Measurements from ENCODE around the gene UAP1.
A peak's percentile ranks its signal among the peaks of the same experiment; 100 is the strongest.

The UAP1 gene

DNA sequence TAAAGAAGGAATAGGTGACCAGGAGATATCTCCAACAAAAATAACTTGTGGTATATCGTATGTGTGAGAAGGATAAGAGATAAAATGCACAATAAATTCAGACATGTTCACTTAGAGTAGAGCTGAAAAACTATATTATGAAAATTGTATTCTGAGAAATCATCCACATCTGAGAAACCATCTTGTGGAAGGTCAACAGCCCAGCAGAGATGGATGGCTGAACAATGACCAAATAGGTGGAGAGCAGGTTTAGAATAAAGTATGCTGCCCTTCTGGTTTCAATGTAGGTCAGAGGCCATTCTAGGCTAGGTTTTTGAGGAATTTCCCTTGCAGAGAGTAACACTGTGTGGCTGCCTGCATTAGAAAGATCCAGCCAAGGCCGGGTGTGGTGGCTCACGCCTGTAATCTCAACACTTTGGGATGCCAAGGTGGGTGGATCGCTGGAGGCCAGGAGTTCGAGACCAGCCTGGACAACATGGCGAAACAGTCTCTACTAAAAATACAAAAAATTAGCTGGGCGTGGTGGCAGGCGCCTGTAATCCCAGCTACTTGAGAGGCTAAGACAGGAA lies 8.8 kb upstream of the UAP1 start:
- no peak for DNase-seq (ENCODE audit: low read depth)
- TF ChIP-seq, protein P1, sequence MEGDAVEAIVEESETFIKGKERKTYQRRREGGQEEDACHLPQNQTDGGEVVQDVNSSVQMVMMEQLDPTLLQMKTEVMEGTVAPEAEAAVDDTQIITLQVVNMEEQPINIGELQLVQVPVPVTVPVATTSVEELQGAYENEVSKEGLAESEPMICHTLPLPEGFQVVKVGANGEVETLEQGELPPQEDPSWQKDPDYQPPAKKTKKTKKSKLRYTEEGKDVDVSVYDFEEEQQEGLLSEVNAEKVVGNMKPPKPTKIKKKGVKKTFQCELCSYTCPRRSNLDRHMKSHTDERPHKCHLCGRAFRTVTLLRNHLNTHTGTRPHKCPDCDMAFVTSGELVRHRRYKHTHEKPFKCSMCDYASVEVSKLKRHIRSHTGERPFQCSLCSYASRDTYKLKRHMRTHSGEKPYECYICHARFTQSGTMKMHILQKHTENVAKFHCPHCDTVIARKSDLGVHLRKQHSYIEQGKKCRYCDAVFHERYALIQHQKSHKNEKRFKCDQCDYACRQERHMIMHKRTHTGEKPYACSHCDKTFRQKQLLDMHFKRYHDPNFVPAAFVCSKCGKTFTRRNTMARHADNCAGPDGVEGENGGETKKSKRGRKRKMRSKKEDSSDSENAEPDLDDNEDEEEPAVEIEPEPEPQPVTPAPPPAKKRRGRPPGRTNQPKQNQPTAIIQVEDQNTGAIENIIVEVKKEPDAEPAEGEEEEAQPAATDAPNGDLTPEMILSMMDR (conservative IDR thresholded peaks at IDR 0.05; ENCODE audit: low read length) = no peak
- H3K4me3 ChIP-seq (ENCODE audit: low read length) = no peak overlapping the region

DNA sequence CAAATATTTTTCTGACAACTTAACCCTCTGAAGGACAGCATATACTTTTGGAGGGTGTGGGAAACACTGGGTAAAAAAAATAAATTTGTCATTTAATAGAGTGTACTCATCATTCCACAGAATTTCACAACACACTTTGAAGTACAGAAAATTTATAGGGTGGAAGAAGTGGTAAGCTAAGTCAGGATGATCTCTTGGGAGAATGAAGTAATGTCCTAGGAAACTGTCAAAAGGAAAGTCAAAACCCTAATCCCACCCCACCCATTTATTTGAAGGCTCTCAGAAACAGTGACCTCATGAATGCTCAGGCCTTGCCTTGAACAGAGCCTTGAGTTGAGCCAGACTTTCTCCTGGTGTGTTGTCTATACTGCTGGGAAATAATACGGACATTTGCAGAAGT lies 7.3 kb upstream of the UAP1 start:
- DNase-seq (ENCODE audit: low read depth) = peak; percentile 61
- TF ChIP-seq, protein P1 (conservative IDR thresholded peaks at IDR 0.05; ENCODE audit: low read length) = no peak
- H3K4me3 ChIP-seq (ENCODE audit: low read length) = no peak overlapping the region

DNA sequence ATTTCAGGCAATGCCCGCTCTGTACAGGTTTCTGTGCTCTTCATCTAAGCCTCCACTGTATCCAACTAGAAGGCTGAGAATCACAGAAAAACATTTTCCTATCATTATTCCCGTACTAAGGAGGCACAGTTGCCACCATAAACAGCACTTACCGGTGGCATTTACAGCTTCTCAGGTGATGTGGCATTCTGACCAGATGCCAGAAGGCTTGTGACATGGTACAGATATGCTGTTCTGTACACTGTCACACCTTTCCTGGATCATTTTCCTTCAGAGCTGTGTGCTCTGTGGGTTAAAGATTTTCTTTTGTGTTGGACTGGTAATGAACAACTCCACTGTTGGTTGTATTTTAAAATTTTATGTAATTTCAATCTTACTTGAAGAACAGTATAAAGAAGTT lies 4.0 kb upstream of the UAP1 start:
- TF ChIP-seq, protein P1 (conservative IDR thresholded peaks at IDR 0.05; ENCODE audit: low read length) = no peak

DNA sequence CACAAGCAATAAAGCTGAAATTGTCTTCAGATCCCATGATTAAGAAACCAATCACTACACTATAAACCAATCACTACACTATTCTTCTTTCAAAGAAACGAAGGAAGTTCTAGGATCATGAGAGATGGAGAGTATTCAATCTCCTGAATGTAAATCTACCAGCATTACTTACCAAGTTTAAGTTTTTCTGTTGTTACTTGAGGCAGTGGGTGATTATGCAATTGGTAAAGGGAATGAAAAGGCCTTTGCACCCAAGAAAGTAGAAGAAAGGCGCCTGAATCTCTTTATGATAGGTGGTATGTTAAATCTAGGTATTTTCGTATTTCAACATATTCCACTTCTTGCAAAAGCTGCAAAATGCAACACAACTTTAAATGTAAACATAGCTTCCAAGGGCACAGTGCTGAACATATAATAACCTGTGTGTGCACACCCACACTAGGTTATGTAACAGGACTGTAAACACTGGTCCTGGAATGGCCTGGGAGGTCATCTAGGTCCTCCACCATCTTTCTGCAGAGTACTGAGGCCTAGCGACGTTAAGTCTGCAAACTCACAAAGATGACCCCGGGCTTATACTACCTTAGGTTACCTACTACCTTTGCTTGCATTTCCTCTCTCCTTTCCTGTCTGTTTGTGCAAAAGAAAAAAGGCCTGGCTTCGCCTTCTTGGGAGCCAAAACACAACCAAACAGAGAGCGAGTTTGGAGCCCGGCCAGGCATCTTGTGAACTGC lies 1.1 kb upstream of the UAP1 start:
- H3K4me3 ChIP-seq (ENCODE audit: low read length) = peak overlapping the region; percentile 70
- TF ChIP-seq, protein P1 (conservative IDR thresholded peaks at IDR 0.05; ENCODE audit: low read length) = no peak
- DNase-seq (ENCODE audit: low read depth) = no peak

More for the DNA sequence above, 4.0 kb upstream of the UAP1 start:
- no peak for DNase-seq (ENCODE audit: low read depth)
- no peak overlapping the region for H3K4me3 ChIP-seq (ENCODE audit: low read length)

DNA sequence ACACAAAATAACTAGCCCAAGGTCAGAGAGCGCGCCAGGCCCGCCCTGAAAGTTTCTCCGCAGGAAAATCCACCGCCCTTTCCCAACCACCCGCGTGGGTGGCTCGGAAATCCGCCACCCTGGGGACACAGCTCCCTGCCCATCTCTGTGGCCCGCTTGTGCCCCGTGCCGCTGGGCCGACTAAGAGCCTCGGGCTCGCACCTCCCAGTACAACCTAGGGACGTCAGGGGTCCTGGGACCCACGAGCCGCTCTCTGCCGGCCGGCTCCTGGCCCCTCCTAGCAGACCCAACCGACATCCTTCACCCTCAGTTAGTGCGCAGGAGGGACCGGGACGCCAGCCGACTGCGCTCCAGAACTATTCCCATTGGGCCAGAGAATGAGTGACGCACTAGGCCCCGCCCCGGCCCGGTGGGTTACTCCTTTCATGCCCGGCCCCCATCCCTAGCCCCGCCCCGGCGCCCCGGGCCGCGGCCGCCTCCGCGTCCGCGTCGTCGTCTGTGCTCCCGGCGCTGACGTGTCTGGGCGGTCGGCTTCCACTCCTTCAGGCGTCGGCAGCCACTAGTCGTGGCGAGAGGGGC lies 396 bp upstream of the UAP1 start:
- TF ChIP-seq, protein P1 (conservative IDR thresholded peaks at IDR 0.05; ENCODE audit: low read length) = no peak
- peak; percentile 97 for DNase-seq (ENCODE audit: low read depth)
- H3K4me3 ChIP-seq (ENCODE audit: low read length) = peak overlapping the region; percentile 70

DNA sequence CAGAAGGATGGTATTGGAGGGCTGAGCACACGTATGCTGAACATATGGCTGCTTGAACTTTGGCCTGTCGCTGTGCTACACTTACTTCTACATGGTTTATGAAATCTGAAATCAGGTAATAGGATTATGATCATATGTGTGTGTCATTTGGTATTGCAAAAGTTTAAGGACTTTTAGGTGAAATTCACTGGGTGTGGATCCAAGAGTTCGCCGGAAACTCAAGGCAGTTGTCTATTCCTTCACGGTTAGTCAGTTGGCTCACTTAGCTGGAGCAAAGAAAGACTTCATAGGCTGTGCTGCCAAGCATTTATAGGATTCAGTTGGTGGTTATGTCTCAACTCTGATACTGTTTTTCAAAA lies 927 bp downstream of the UAP1 start:
- TF ChIP-seq, protein P1 (conservative IDR thresholded peaks at IDR 0.05; ENCODE audit: low read length) = no peak
- H3K4me3 ChIP-seq (ENCODE audit: low read length) = peak overlapping the region; percentile 90
- DNase-seq (ENCODE audit: low read depth) = peak; percentile 83

DNA sequence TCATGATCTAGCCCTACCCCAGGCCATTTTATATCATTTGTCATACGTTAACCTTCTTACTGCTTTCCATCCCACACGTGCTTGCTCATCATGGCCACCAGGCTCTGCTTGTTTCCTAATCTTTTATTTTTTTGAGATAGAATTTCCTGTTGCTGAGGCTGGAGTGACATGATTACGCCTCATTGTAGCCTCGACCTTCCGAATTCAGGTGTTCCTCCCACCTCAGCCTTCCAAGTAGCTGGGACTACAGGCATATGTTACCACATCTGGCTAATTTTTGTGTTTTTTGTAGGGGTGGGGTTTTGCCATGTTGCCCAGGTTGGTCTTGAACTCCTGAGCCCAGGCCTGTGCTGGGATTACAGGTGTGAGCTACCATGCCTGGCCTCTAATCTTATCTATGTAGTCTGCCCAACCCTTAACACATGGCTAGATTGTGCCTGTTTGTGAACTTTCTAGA lies 3.3 kb downstream of the UAP1 start:
- no peak overlapping the region for H3K4me3 ChIP-seq (ENCODE audit: low read length)
- DNase-seq (ENCODE audit: low read depth) = no peak
- TF ChIP-seq, protein P1 (conservative IDR thresholded peaks at IDR 0.05; ENCODE audit: low read length) = peak; percentile 14; the same call in 1 of the 2 replicates
